Osteoblast (primary cell): ENCODE measurements around the gene SPTLC2. TPM values are rescaled to one million over a fixed set of nuclear protein-coding genes. Genes with fewer than 3 reads are reported as not detected.

Experiments
- DNase-seq: peaks from one replicate; pipeline ENCODE4 v3.0.0; 2011; ENCODE audit warnings: low spot score, mixed read lengths; ENCODE audit not compliant: insufficient read length; ENCODE audit errors: missing footprints
- H2AFZ ChIP-seq: 2 replicates; pipeline ENCODE4 v1.6.0; 2011; ENCODE audit warnings: mild to moderate bottlenecking, low read length
- H3K27ac ChIP-seq: 2 replicates; pipeline ENCODE4 v1.5.1; 2011; ENCODE audit warnings: mild to moderate bottlenecking, low read depth, low read length, moderate library complexity
- H3K27me3 ChIP-seq: 2 replicates; pipeline ENCODE4 v1.6.0; 2012; ENCODE audit warnings: mild to moderate bottlenecking, control low read depth, inconsistent platforms, low read length, moderate library complexity; ENCODE audit not compliant: insufficient read depth
- H3K36me3 ChIP-seq: 2 replicates; pipeline ENCODE4 v1.5.1; 2011; ENCODE audit warnings: mild to moderate bottlenecking, low read length, control low read depth, moderate library complexity; ENCODE audit not compliant: insufficient read depth
- H3K4me1 ChIP-seq: 2 replicates; pipeline ENCODE4 v1.5.1; 2011; ENCODE audit warnings: mild to moderate bottlenecking, low read length, control low read depth, moderate library complexity; ENCODE audit not compliant: insufficient read depth
- H3K4me2 ChIP-seq: 2 replicates; pipeline ENCODE4 v1.6.0; 2011; ENCODE audit warnings: mild to moderate bottlenecking, low read length; ENCODE audit not compliant: insufficient read depth
- H3K4me3 ChIP-seq: fragments of 200-600 bp; sonication (generic); 3 replicates; pipeline ENCODE4 v1.5.1; 2012; ENCODE audit warnings: mild to moderate bottlenecking, low read length, inconsistent platforms; ENCODE audit not compliant: insufficient read depth
- H3K79me2 ChIP-seq: 2 replicates; pipeline ENCODE4 v1.6.0; 2012; ENCODE audit warnings: mild to moderate bottlenecking, low read length, control low read depth, inconsistent platforms; ENCODE audit not compliant: insufficient read depth
- H3K9me3 ChIP-seq: 2 replicates; pipeline ENCODE4 v1.5.1; 2011; ENCODE audit warnings: low read depth, low read length, control low read depth
- H4K20me1 ChIP-seq: 2 replicates; pipeline ENCODE4 v1.6.0; 2012; ENCODE audit warnings: mild to moderate bottlenecking, low read length, control low read depth; ENCODE audit not compliant: insufficient read depth
- total RNA-seq: library from RNA; depleted of rRNA; stranded (reverse); fragments of >200 nt; gene quantifications from 2 replicates; pipeline ENCODE4 v1.2.3, GENCODE V29; 2012
- TF ChIP-seq, protein P1 (sequence below): IDR thresholded peaks from 2 replicates; pipeline ENCODE4 v1.5.1; 2011; ENCODE audit warnings: mild to moderate bottlenecking, low read depth, low read length, moderate library complexity; ENCODE audit errors: extremely low read depth

The SPTLC2 gene
- total RNA-seq, 1 donor, result 59.0 TPM

DNA sequence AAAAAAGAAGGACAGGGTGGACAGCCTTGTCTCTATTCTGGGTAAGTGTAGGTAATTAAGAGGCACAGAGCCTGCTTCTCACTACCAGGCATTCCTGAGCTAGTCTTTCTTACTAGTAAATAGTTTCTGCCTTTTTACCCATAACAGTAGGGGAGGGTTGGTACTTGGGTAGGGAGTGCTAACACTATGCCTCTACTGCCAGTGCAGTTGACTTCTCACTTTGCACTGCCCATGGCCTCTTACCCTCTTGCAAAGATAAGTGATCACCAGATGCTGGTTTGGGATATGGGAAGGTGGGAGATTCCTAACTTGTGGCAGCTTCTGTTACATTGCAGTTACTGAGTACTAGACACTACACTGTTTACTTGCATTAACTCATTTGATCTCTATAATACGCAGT is 146.9 kb downstream of the SPTLC2 start:
- H3K9me3 ChIP-seq, result no peaks in the 10 kb centered on the region
- no peak overlapping the region for H2AFZ ChIP-seq
- no peaks in the 10 kb centered on the region for H3K79me2 ChIP-seq
- H3K4me3 ChIP-seq, result no peak overlapping the region
- H4K20me1 ChIP-seq, result no peaks in the 10 kb centered on the region
- H3K27me3 ChIP-seq, result peaks cover 9% of the 10 kb centered on the region
- peaks cover 44% of the 10 kb centered on the region for H3K36me3 ChIP-seq
- no peak overlapping the region for H3K27ac ChIP-seq
- no peak overlapping the region for H3K4me2 ChIP-seq
- TF ChIP-seq, protein P1, sequence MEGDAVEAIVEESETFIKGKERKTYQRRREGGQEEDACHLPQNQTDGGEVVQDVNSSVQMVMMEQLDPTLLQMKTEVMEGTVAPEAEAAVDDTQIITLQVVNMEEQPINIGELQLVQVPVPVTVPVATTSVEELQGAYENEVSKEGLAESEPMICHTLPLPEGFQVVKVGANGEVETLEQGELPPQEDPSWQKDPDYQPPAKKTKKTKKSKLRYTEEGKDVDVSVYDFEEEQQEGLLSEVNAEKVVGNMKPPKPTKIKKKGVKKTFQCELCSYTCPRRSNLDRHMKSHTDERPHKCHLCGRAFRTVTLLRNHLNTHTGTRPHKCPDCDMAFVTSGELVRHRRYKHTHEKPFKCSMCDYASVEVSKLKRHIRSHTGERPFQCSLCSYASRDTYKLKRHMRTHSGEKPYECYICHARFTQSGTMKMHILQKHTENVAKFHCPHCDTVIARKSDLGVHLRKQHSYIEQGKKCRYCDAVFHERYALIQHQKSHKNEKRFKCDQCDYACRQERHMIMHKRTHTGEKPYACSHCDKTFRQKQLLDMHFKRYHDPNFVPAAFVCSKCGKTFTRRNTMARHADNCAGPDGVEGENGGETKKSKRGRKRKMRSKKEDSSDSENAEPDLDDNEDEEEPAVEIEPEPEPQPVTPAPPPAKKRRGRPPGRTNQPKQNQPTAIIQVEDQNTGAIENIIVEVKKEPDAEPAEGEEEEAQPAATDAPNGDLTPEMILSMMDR, result no peak
- no peak for DNase-seq
- H3K4me1 ChIP-seq, result no peaks in the 10 kb centered on the region

DNA sequence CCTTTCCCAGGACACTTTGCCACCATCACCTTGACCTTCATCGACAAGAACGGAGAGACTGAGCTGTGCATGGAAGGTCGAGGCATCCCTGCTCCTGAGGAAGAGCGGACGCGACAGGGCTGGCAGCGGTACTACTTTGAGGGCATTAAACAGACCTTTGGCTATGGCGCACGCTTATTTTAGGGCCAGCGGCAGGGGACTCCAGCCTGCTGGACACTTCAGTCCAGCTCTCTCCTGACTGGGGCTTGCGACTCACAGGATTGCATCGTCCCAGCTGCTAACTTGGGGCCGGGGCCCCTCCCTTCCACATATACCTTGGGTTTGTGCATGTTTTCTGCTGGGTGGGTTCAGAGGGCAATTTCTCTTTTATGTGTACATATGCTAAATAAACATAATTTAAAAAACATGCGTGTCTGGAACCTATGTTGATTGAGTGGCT is 147.4 kb downstream of the SPTLC2 start:
- Histone ChIP-seq H3K4me3 (no peak overlapping the region), H2AFZ (no peak overlapping the region), H3K4me2 (no peak overlapping the region), H3K9me3 (no peaks in the 10 kb centered on the region), H3K36me3 (peaks cover 49% of the 10 kb centered on the region), H3K79me2 (no peaks in the 10 kb centered on the region), H3K27me3 (peaks cover 5% of the 10 kb centered on the region), H3K4me1 (no peaks in the 10 kb centered on the region), H3K27ac (no peak overlapping the region), H4K20me1 (peaks cover 3% of the 10 kb centered on the region)
- DNase-seq, result no peak
- TF ChIP-seq, protein P1, result no peak

DNA sequence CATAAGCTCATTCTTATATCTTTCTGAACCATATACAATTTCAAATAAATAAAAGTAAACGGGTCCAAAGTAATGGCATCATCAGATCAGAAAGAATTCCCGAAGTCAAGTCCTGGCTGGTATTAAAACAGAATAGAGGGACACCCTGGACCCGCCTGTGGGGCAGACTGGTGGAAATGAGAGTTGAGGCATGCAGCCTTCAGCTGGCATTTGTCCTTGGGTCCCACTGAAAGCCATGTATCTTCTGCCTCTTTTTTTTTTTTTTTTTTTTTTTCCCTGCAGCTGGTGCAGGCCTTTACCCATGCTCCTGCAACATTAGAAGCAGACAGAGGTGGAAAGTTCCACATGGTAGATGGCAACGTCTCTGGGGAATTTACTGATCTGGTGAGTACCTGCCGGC is 148.6 kb downstream of the SPTLC2 start:
- Histone ChIP-seq H3K79me2 (no peaks in the 10 kb centered on the region), H3K4me2 (no peak overlapping the region)

DNA sequence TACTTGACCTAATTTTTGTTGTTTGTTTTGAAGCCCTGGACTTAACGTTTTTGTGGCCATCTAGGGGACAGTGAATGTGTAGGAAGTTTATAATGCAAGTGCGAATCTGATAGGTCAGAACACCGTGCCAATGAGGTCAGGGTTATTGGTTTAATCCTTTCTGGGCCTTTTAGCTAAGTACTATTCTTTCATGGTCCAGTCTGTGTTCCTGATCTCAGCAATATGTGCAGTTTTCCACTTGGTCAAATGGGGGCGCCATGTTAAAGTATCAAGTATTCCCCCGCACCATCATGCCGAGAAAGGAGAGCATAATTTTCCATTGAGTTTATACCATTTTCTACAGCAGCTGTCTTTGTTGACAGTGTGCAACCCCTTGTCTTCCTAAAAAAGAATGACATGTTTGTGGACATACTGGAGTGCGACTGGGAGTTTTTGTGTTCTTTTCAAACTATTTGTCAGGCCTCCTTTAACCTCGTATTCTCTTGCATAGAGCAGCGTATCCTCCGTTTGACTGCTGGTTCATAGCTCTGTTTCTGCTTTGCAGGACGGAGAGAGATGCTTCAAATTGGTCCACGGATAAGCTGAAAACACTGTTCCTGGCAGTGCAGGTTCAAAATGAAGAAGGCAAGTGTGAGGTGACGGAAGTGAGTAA is 157.2 kb downstream of the SPTLC2 start:
- Histone ChIP-seq H3K79me2 (peaks cover 65% of the 10 kb centered on the region), H4K20me1 (peaks cover 26% of the 10 kb centered on the region), H3K27ac (peak overlapping the region; percentile 82), H3K4me2 (peak overlapping the region; percentile 97), H3K4me1 (peaks cover 20% of the 10 kb centered on the region), H3K27me3 (no peaks in the 10 kb centered on the region), H3K4me3 (peak overlapping the region; percentile 85), H3K9me3 (no peaks in the 10 kb centered on the region), H3K36me3 (peaks cover 43% of the 10 kb centered on the region), H2AFZ (no peak overlapping the region)
- TF ChIP-seq, protein P1, result peak; percentile 77
- DNase-seq, result peak; percentile 90

More for the DNA sequence above, 148.6 kb downstream of the SPTLC2 start:
- H3K27me3 ChIP-seq, result no peaks in the 10 kb centered on the region
- TF ChIP-seq, protein P1, result no peak
- no peak for DNase-seq
- no peak overlapping the region for H3K27ac ChIP-seq
- no peak overlapping the region for H3K4me3 ChIP-seq
- H2AFZ ChIP-seq, result no peak overlapping the region
- peaks cover 3% of the 10 kb centered on the region for H4K20me1 ChIP-seq
- peaks cover 61% of the 10 kb centered on the region for H3K36me3 ChIP-seq
- H3K4me1 ChIP-seq, result no peaks in the 10 kb centered on the region
- H3K9me3 ChIP-seq, result no peaks in the 10 kb centered on the region
